ENCODE data around the gene AGPAT1.

DNA sequence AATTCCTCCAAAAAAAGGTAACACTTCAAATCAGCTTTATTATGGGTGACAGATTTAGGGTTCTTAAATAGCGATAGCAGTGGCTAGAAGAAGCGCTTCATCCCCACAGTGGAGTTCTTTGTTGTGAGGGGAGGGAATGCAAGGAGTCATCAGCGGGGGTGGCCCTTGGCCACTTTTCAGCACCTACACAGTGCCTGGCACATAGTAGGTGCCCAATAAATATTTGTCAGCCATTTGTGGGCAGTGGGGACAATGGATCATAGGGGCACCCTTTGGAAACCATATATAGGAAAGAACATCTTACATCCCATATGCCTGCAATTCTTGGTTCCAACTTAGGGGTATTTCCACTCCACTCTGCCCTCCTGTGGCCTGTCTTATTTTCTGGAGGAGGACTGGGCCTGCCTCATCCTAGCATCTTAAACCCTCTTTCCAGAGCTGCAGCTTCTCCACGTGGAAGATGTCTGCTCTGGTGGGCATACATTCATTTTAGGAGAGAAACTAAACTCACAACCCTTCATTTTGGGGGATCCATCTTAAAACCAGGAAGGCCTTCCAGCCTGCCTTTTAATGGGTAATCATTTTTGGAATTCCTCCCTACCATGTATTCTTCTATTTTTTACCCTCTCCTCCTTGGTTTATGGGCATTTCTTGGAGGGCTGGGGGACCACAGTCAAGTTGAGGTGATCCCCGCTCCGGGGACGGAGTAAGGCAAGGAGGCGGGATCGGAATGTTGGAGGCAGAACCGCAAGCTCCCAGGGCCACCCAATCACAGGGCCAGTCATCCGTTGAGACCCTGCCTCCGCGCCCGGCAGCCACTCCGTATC lies 19.2 kb upstream of the AGPAT1 start:
- TF ChIP-seq SUZ12 (IDR thresholded peaks at IDR 0.05; ENCODE audit: extremely low read depth, insufficient read depth, insufficient read length) = no peak
- TF ChIP-seq ZNF274 (IDR thresholded peaks at IDR 0.05; ENCODE audit: low read depth, low read length) = no peak
- no peak for TF ChIP-seq YY1 (IDR thresholded peaks at IDR 0.05; ENCODE audit: insufficient read depth, insufficient read length)
